Left lung (tissue), 10 donors: ENCODE data around the gene CD109. TPM values are rescaled to one million over a fixed set of nuclear protein-coding genes. Genes with fewer than 3 reads are reported as not detected.

ENCODE experiments used
- ATAC-seq: fragments of 200-7000 bp; cut with Tn5 transposase; one replicate; pipeline ENCODE4 v1.9.1; 2020; ENCODE audit warnings: moderate library complexity
- DNase-seq, 4 donors: peaks; one replicate each; pipeline ENCODE4 v3.0.0-alpha.2; 2013 to 2020
- H3K27ac ChIP-seq, 2 donors: fragments of 200-600 bp; sonication (generic) in 1 of 2; one replicate each; pipeline versions ENCODE4 v1.5.0 to v1.8.0; 2020 to 2021
- H3K27me3 ChIP-seq, 2 donors: fragments of 200-600 bp; sonication (generic) in 1 of 2; one replicate each; pipeline versions ENCODE4 v1.5.0 to v1.8.0; 2020 to 2021
- H3K36me3 ChIP-seq, 2 donors: fragments of 200-600 bp; sonication (generic) in 1 of 2; one replicate each; pipeline versions ENCODE4 v1.5.0 to v1.8.0; 2020 to 2021
- H3K4me1 ChIP-seq, 2 donors: fragments of 200-600 bp; one replicate each; pipeline ENCODE4 v1.8.0; 2021
- H3K4me3 ChIP-seq, 2 donors: fragments of 200-600 bp; sonication (generic) in 1 of 2; one replicate each; pipeline versions ENCODE4 v1.5.0 to v1.8.0; 2020 to 2021; ENCODE audit warnings: mild to moderate bottlenecking in 1 of 2
- H3K9me3 ChIP-seq, 2 donors: fragments of 200-600 bp; sonication (generic) in 1 of 2; one replicate each; pipeline versions ENCODE4 v1.5.0 to v1.8.0; 2020 to 2021
- intact Hi-C, 2 donors: fragments of 100-400 bp; cut with DNase I; formaldehyde crosslinking; loops; one replicate each; pipeline versions ENCODE4 v1.11.2 to v1.14.2; 2022
- polyA plus RNA-seq, 6 donors: library from polyadenylated mRNA; unstranded; fragments of 120-200 nt; gene quantifications; one replicate each; pipeline ENCODE4 v1.2.1, GENCODE V29; 2013; ENCODE audit not compliant: insufficient read length in 6 of 6
- total RNA-seq, 2 donors: library from RNA; stranded (reverse); fragmentation: NEBNext Ultra II Directional; extraction: Animal tissue kit (Norgen Biotek cat#: 25700); gene quantifications; one replicate each; pipeline ENCODE4 v1.2.1, GENCODE V29; 2021
- TF ChIP-seq, protein P1 (sequence below), 2 donors: fragments of 200-600 bp; sonication (generic) in 1 of 2; IDR thresholded peaks; one replicate each; pipeline versions ENCODE4 v1.5.0 to v1.8.0; 2021; ENCODE audit warnings: antibody characterized with exemption in 2 of 2
- donor health status: DM: no; HTN: yes; CAD: no.
- donor health status: DM: no; HTN: no; CAD: no.

The CD109 gene
- total and polyA plus RNA-seq, 8 donors = 13.8 to 27.8 (median 20.6) TPM

DNA sequence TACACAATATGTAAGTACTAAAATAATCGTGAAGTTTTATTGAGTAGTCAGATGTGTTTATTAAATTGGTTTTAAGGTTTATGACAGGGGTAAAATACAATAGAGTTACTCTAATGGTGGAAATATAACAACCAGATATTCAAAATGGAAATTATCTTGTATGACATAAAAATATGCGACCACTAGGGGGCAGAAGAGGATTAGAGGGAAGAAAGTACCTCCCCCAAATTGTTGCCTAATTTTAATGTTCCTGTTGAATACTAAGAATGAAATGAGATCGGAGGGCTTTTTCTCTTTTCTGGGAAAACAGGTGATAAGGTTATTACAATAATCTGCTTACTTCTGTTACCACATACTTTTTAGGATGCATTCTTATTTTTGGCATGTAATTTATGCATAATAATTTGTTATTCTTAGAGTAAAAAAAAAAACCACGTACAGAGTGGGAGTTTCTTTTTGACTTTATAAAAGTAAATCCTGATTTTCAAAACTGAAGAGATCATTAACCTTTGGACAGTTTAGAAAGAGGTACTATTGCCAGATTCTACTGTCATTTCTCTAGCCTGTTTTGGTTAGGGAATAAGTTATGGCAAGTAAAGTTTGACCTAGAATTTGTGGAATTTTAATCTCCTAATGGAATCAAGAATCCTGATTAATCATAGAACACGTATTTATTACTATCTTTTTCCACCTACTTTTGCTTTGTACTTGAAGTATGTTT is 159.2 kb downstream of the CD109 start:
- Histone ChIP-seq H3K27ac (no peak overlapping the region), H3K27me3 (no peaks in the 10 kb centered on the region), H3K4me1 (no peaks in the 10 kb centered on the region), H3K9me3 (no peaks in the 10 kb centered on the region), H3K4me3 (no peak overlapping the region), H3K36me3 (no peaks in the 10 kb centered on the region)
- intact Hi-C loops = no loop called here
- ATAC-seq (peak; percentile 73), DNase-seq (peak in 2 of 4 donors; percentile 32 to 62)
- TF ChIP-seq, protein P1, sequence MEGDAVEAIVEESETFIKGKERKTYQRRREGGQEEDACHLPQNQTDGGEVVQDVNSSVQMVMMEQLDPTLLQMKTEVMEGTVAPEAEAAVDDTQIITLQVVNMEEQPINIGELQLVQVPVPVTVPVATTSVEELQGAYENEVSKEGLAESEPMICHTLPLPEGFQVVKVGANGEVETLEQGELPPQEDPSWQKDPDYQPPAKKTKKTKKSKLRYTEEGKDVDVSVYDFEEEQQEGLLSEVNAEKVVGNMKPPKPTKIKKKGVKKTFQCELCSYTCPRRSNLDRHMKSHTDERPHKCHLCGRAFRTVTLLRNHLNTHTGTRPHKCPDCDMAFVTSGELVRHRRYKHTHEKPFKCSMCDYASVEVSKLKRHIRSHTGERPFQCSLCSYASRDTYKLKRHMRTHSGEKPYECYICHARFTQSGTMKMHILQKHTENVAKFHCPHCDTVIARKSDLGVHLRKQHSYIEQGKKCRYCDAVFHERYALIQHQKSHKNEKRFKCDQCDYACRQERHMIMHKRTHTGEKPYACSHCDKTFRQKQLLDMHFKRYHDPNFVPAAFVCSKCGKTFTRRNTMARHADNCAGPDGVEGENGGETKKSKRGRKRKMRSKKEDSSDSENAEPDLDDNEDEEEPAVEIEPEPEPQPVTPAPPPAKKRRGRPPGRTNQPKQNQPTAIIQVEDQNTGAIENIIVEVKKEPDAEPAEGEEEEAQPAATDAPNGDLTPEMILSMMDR (IDR thresholded peaks at IDR 0.05) = peak; percentile 48 to 75

DNA sequence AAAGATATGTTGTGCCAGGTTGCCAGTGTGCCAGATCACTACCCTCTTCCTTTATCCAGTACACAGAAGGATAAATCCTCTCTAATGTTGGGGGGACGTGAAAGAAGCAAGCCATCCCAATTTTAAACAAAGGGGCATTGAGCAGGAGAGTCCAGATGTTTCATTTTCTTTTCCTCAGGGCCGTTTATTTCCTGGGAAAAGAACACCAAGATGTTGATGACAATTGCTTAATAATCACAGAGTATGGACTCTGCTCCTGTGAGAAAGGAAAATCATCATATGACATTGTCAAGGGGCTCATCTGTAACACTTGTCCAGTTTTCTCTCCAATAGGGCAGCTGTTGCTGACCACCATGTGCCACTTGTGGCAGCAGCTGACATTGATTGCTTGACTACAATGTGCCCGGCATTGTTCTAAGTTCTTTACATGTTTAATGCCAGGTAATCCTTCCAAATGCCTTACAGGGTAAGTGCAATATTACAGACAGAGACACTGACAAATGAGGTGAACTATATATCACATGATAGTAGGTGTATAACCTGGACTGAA is 161.4 kb downstream of the CD109 start:
- H3K9me3 ChIP-seq = no peaks in the 10 kb centered on the region
- no peak overlapping the region for H3K27ac ChIP-seq
- TF ChIP-seq, protein P1 (IDR thresholded peaks at IDR 0.05) = no peak
- H3K4me1 ChIP-seq = no peaks in the 10 kb centered on the region
- ATAC-seq (no peak), DNase-seq (no peak)
- H3K4me3 ChIP-seq = no peak overlapping the region
- H3K36me3 ChIP-seq = no peaks in the 10 kb centered on the region
- intact Hi-C loops = no loop called here
- no peaks in the 10 kb centered on the region for H3K27me3 ChIP-seq

DNA sequence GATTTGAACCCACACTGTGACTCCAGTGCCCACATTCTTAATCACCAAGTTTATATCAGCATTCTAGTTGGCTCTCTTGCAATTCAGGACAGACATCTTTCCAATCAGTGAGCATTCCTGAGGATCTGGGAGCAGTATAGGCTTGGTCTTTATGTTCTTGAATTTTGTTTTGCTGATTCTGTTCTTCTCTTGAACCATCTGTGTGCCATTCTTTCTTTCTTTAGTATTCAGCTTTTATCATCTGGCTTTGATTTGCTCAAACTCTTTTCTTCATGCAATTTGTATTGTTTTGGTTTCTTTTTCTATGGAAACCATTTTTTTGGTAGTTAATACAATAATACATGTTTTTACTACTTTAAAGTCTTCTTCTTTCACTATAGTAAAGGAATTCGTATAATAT is 162.4 kb downstream of the CD109 start:
- no peaks in the 10 kb centered on the region for H3K36me3 ChIP-seq
- intact Hi-C loops = no loop called here
- H3K4me3 ChIP-seq = no peak overlapping the region
- no peak for DNase-seq
- no peaks in the 10 kb centered on the region for H3K9me3 ChIP-seq
- H3K27me3 ChIP-seq = no peaks in the 10 kb centered on the region
- no peak for ATAC-seq
- H3K27ac ChIP-seq = no peak overlapping the region
- no peaks in the 10 kb centered on the region for H3K4me1 ChIP-seq
- TF ChIP-seq, protein P1 (IDR thresholded peaks at IDR 0.05) = no peak

DNA sequence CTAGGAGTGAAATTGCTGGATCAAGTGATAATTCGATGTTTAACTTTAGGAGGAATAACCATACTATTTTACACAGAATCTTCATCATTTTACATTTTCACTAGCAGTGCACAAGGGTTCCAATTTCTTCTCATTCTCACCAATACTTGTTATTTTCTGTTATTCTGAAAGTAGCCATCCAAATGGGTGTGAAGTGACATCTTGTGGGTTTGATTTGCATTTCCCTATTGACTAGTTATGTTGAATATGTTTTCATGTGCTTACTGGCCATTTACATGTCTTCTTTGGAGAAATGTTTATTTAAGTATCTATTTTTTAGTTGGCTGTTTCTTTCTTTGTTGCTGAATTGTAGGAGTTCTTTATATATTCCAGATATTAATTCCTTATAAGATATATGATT is 164.3 kb downstream of the CD109 start:
- no peak for DNase-seq
- H3K36me3 ChIP-seq = no peaks in the 10 kb centered on the region
- TF ChIP-seq, protein P1 (IDR thresholded peaks at IDR 0.05) = no peak
- no peak for ATAC-seq
- intact Hi-C loops = no loop called here
- no peak overlapping the region for H3K27ac ChIP-seq
- no peaks in the 10 kb centered on the region for H3K27me3 ChIP-seq
- H3K4me3 ChIP-seq = no peak overlapping the region
- no peaks in the 10 kb centered on the region for H3K9me3 ChIP-seq
- no peaks in the 10 kb centered on the region for H3K4me1 ChIP-seq

DNA sequence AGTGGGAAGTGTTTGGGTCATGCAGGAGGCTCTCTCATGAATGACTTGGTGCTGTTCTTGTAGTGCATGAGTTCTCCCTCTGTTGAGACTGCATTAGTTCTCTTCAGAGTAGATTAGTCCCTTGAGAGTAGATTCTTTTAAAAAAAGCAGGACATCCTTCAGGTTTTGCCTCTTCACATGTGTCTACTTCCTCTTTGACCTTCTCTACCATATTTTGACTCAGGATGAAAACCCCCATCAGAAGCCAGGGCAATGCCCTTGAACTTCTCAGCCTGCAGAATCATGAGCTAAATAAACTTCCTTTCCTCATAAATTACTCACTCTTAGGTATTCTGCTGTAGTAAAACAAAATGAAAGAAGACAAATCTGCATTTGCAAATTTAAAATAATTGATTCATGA is 170.3 kb downstream of the CD109 start:
- ATAC-seq (no peak), DNase-seq (no peak)
- TF ChIP-seq, protein P1 (IDR thresholded peaks at IDR 0.05) = no peak
- Histone ChIP-seq H3K9me3 (no peaks in the 10 kb centered on the region), H3K36me3 (no peaks in the 10 kb centered on the region), H3K4me1 (no peaks in the 10 kb centered on the region), H3K27me3 (no peaks in the 10 kb centered on the region), H3K4me3 (no peak overlapping the region), H3K27ac (no peak overlapping the region)
- intact Hi-C loops = no loop called here
